ENCODE data around the gene HMG20A.

GRCh38 chr15:77500989-77501388, 80.3 kb downstream of the HMG20A start:
- TF ChIP-seq FOXK2 (IDR thresholded peaks at IDR 0.05), result no peak
- TF ChIP-seq PKNOX1 (IDR thresholded peaks at IDR 0.05), result no peak
- no peak for TF ChIP-seq FOXA1 (IDR thresholded peaks at IDR 0.05)
- TF ChIP-seq LEF1 (IDR thresholded peaks at IDR 0.05; ENCODE audit: borderline replicate concordance), result no peak
- no peak for TF ChIP-seq ELF4 (IDR thresholded peaks at IDR 0.05)
- TF ChIP-seq SP1 (IDR thresholded peaks at IDR 0.05), result no peak

Measured in HEK293T (cell line).